WI38 (cell line): ENCODE measurements around the gene ARHGEF28.

Experiments
- H3K4me3 ChIP-seq: 2 replicates; pipeline ENCODE4 v1.5.1; 2011; ENCODE audit warnings: low read depth, mild to moderate bottlenecking, control low read depth, low read length
- CTCF ChIP-seq: IDR thresholded peaks from 2 replicates; pipeline ENCODE4 v1.5.1; 2012; ENCODE audit warnings: low read depth, mild to moderate bottlenecking, control low read depth, low read length

Gene ARHGEF28

GRCh38 chr5:73851471-73852181 is 225.6 kb downstream of the ARHGEF28 start:
- no peak for TF ChIP-seq CTCF
- H3K4me3 ChIP-seq, result no peak overlapping the region

GRCh38 chr5:73853091-73853490 is 227.1 kb downstream of the ARHGEF28 start:
- TF ChIP-seq CTCF, result no peak
- H3K4me3 ChIP-seq, result no peak overlapping the region

- no peak for TF ChIP-seq CTCF
- no peak overlapping the region for H3K4me3 ChIP-seq
Measured at GRCh38 chr5:73856997-73857396, 231.0 kb downstream of the ARHGEF28 start.

- no peak overlapping the region for H3K4me3 ChIP-seq
- TF ChIP-seq CTCF, result no peak
Measured at GRCh38 chr5:73857446-73857845, 231.4 kb downstream of the ARHGEF28 start.

- TF ChIP-seq CTCF, result no peak
Measured at GRCh38 chr5:73858054-73858453, 232.1 kb downstream of the ARHGEF28 start.

GRCh38 chr5:73858776-73859175 is 232.8 kb downstream of the ARHGEF28 start:
- TF ChIP-seq CTCF, result no peak
- no peak overlapping the region for H3K4me3 ChIP-seq

More at GRCh38 chr5:73858054-73858453, 232.1 kb downstream of the ARHGEF28 start:
- no peak overlapping the region for H3K4me3 ChIP-seq

- TF ChIP-seq CTCF, result no peak
- no peak overlapping the region for H3K4me3 ChIP-seq
Measured at GRCh38 chr5:73859696-73860095, 233.7 kb downstream of the ARHGEF28 start.
